ENCODE data around the gene TP73. TPM values are rescaled to one million over a fixed set of nuclear protein-coding genes. Genes with fewer than 3 reads are reported as not detected.
"Not testable (repeated sequence)": the region's sequence is repeated elsewhere in the genome, so short reads cannot be mapped to it uniquely, and the experiment has no call there.

The TP73 gene
- total RNA-seq, 2 donors from 2014 or later: 0.31 TPM; not detected in 1

DNA sequence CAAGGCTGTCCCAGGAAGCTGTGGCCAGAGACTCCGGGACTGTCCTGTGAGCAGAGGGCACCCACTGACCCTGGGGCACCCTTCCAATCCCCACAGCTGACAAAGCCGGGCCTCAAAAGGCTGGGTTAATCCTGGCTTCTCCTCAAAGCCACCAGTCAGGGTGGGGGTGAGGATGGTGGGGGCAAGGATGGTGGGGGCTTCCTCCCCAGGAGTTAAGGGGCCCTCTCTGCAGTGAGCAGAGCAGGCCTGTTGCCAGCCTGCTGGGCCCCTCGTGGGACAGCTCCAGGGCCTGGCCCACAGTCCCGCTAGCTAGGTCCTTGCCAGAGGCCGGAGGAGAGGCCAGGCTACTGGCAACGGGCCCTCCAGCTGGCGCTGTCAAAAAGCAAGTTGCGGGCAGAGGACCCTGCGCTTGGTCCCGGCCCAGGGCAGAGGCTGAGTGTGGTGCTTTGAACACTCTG, 62.0 kb downstream of the TP73 start:
- ATAC-seq (no peak), DNase-seq (no peak)
- H3K4me3 Mint-ChIP-seq: no peak overlapping the region
- no peaks in the 10 kb centered on the region for H3K4me1 Mint-ChIP-seq
- H3K9me3 ChIP-seq (ENCODE audit: control insufficient read depth, low read length, poor library complexity, severe bottlenecking): no peaks in the 10 kb centered on the region
- H3K36me3 Mint-ChIP-seq (ENCODE audit: low read depth): no peaks in the 10 kb centered on the region
- no peak overlapping the region for H3K27ac Mint-ChIP-seq
- H3K27me3 Mint-ChIP-seq: peaks cover 26% of the 10 kb centered on the region

DNA sequence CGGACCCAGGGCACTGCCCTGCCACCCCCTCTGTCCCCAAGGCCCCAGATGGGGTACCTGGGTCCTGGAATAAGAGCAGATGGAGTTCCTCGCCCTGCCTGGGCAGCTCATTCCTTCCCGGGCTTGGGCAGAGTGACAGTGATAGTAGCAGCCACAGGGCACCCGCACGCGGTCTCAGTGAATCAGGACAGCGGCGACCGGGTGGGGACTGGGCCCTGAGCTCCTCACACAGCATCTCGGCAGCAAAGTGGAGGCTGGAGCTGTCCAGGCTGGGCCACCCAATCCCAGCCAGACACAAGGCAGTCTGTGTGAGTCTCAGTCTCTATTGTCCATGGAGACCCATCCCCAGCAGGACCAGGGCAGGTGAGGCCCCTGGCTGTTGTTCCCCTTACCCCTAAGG, 62.5 kb downstream of the TP73 start:
- ATAC-seq (no peak), DNase-seq (no peak)
- peaks cover 26% of the 10 kb centered on the region for H3K27me3 Mint-ChIP-seq
- H3K4me1 Mint-ChIP-seq: no peaks in the 10 kb centered on the region
- H3K36me3 Mint-ChIP-seq (ENCODE audit: low read depth): no peaks in the 10 kb centered on the region
- H3K4me3 Mint-ChIP-seq: no peak overlapping the region
- H3K27ac Mint-ChIP-seq: no peak overlapping the region
- no peaks in the 10 kb centered on the region for H3K9me3 ChIP-seq (ENCODE audit: control insufficient read depth, low read length, poor library complexity, severe bottlenecking)

DNA sequence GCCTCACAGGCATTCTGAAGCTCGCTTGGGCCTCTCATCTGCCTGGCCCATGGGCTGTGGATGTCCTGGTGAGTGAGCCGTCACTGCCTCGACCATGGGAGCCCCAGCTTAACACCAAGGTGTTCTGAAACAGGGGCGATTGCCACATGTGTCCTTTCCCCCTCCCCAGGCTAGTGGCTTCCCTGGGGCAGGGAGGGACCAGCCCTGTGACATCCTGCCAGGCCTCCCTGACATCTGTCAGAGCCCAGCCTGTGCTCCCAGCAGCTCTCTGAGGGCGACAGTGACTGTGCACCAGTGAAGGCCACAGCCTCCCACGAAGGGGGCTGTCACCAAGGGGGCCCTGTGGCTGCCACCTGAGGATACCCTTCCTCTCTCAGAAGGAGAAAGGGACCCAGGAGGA, 64.0 kb downstream of the TP73 start:
- Mint-ChIP-seq H3K27me3 (peaks cover 16% of the 10 kb centered on the region), H3K27ac (no peak overlapping the region), H3K4me1 (no peaks in the 10 kb centered on the region), H3K4me3 (no peak overlapping the region), H3K36me3 (ENCODE audit: low read depth) (no peaks in the 10 kb centered on the region)
- no peaks in the 10 kb centered on the region for H3K9me3 ChIP-seq (ENCODE audit: control insufficient read depth, low read length, poor library complexity, severe bottlenecking)
- DNase-seq: no peak
- ATAC-seq: no peak

DNA sequence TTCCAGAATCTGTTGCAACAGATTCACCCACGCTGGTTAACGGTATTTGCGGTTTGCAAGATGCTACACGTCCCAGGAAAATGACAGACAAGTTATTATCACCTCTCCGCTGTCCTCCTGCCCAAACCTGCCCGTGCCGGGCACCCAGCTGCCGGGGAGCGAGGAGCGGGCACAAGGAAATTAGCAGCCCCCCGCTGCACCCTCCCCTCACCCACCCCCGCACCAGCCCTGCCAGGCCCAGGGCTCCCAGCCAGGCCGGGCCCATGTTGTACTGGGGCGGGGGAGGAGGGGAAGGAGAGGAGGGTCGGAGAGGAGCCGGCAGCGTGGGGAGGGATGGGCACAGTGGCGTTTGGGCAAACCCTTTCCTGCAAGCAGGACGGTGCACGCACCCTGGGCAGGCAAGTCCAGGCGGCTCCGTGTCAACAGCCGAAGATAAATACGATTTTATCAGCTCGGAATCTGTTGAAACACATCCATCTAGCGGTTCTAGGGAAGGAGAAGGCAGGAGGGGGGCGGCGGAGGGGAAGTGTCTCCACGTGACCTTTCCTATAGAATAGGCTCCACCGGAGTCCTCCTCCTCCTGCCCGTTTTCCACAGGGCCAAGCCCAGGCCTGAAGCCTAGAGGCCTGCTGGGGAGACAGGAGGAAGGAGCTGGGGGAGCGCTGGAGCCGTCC, 64.9 kb downstream of the TP73 start:
- no peak overlapping the region for H3K4me3 Mint-ChIP-seq
- no peaks in the 10 kb centered on the region for H3K36me3 Mint-ChIP-seq (ENCODE audit: low read depth)
- H3K27me3 Mint-ChIP-seq: peaks cover 8% of the 10 kb centered on the region
- no peaks in the 10 kb centered on the region for H3K9me3 ChIP-seq (ENCODE audit: control insufficient read depth, low read length, poor library complexity, severe bottlenecking)
- no peaks in the 10 kb centered on the region for H3K4me1 Mint-ChIP-seq
- ATAC-seq (no peak), DNase-seq (no peak)
- H3K27ac Mint-ChIP-seq: no peak overlapping the region

DNA sequence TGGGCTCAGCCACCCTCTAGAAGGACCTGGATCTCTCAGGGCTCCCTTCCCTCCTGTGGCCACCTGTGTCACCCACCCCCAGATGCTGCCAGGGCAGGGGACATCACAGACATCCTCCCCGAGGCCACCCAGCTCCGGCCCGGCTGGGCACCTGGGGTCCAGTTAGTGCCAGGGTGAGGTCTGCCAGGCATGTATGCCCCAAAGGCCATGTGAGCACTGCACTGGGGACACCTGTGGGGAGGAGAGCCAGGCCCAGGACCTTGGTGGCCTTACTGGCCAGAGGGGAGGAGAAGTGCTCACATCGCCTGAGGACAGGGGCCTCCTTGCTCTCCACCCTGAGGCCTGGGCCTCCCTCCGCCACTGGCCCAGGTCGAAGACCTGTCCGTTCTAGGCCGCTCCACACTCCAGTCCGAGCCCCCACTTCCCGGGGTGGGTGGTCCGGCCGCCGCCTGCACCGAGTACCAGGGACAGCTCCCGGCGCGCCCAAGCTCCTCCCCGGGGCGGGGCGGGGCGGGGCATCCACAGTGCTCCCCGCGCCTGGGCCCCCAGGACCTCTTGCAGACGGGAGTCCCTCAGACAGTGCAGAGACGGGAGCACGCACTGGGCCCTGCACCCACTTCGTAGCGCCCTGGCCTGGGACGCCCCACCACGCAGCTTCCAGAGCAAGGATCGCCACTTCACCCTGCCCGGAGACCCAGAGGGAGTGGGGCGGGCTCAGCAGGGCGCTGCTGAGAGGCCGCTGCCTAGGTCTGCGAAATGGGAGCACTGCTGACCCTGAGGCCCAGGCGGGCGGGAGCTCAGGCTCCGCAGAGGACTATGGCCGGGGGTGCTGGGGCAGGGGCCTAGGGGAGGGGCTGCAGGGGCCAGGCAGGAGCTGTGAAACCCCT, 65.6 kb downstream of the TP73 start:
- Mint-ChIP-seq H3K36me3 (ENCODE audit: low read depth) (no peaks in the 10 kb centered on the region), H3K4me3 (no peak overlapping the region), H3K4me1 (no peaks in the 10 kb centered on the region), H3K27ac (no peak overlapping the region), H3K27me3 (peaks cover 5% of the 10 kb centered on the region)
- DNase-seq: no peak
- no peaks in the 10 kb centered on the region for H3K9me3 ChIP-seq (ENCODE audit: control insufficient read depth, low read length, poor library complexity, severe bottlenecking)
- ATAC-seq: no peak

DNA sequence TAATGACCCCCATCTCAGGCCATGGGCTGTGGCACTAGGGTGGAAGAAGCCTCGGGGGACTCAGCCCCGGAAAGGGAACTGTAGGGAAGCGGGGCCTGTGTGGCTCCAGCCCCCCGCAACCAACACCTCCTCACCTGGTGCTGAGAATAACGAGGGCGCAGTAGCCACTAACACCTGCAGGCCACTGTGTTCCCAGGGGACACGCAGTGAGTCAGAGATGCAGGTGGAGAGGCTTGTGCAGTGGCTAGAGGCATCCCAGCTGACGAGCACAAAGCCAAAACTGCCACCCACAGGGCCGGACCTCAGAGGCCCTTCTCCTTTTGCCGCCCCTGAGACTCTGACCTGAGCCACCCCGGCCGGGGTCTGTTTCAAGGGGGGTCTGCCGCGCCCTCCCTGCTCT, 66.4 kb downstream of the TP73 start:
- no peaks in the 10 kb centered on the region for H3K9me3 ChIP-seq (ENCODE audit: control insufficient read depth, low read length, poor library complexity, severe bottlenecking)
- DNase-seq (no peak), ATAC-seq (no peak)
- Mint-ChIP-seq H3K36me3 (ENCODE audit: low read depth) (no peaks in the 10 kb centered on the region), H3K27me3 (peaks cover under 1% of the 10 kb centered on the region), H3K4me3 (no peak overlapping the region), H3K4me1 (no peaks in the 10 kb centered on the region), H3K27ac (no peak overlapping the region)

DNA sequence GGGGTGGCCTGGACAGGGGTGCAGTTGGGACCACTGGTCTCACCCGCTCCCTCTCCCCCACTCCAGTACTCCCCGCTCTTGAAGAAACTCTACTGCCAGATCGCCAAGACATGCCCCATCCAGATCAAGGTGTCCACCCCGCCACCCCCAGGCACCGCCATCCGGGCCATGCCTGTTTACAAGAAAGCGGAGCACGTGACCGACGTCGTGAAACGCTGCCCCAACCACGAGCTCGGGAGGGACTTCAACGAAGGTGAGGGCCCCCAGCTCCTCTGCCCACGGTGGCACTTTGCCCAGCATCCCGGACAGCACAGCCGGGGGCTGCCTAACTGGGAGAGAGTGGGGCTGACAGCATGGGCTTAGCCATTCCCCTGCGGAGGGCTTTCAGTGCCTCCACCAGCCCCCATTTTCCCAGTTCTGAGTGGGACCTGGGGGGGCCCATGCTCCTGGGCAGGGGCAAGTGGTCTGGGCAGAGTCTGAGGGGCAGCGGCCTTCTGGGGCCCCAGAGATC, 69.7 kb downstream of the TP73 start:
- H3K36me3 Mint-ChIP-seq (ENCODE audit: low read depth): no peaks in the 10 kb centered on the region
- H3K27ac Mint-ChIP-seq: no peak overlapping the region
- H3K4me1 Mint-ChIP-seq: peaks cover 2% of the 10 kb centered on the region

DNA sequence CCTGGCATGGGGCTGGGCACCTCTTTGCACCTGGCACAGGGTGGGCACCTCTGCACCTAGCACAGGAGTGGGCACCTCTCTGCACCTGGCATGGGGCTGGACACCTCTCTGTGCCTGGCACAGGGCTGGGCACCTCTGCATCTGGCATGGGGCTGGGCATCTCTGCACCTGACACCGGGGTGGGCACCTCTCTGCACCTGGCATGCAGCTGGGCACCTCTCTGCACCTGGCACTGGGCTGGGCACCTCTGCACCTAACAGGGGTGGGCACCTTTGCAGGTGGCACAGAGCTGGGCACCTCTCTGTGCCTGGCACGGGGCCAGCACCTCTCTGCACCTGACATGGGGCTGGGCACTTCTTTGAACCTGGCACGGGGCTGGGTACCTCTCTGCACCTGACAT, 70.5 kb downstream of the TP73 start:
- DNase-seq: no peak
- no peaks in the 10 kb centered on the region for H3K36me3 Mint-ChIP-seq (ENCODE audit: low read depth)
- H3K27ac Mint-ChIP-seq: no peak overlapping the region

More for the DNA sequence above, 69.7 kb downstream of the TP73 start:
- DNase-seq (no peak), ATAC-seq (no peak)
- Mint-ChIP-seq H3K4me3 (no peak overlapping the region), H3K27me3 (no peaks in the 10 kb centered on the region)
- no peaks in the 10 kb centered on the region for H3K9me3 ChIP-seq (ENCODE audit: control insufficient read depth, low read length, poor library complexity, severe bottlenecking)

DNA sequence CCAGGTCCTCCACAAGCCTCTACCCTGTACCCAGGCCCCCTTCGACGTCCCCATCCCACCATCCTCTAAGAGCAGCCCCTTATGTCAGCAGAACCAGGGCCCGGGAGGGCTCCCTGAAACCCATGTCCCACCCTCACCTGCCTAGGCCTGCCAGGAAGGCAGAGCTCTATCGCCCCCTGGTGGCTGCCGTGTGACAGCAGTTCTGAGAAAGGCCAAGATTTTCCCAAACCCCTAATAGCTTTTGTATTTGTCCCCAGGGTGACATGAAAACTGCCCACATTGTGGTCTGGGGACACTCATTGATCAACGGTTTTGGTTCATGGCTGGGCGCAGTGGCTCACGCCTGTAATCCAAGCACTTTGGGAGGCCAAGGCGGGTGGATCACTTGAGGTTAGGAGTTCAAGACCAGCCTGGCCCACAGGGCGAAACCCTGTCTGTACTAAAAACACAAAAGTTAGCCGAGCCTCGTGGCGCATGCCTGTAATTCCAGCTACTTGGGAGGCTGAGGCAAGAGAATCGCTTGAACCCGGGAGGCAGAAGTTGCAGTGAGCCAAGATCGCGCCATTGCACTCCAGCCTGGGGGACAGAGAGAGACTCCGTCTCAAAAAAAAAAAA, 72.2 kb downstream of the TP73 start:
- peak; percentile 54 to 77 (median 69) for DNase-seq
- not testable (repeated sequence) for H3K9me3 ChIP-seq (ENCODE audit: control insufficient read depth, low read length, poor library complexity, severe bottlenecking); H3K4me3 Mint-ChIP-seq; H3K36me3 Mint-ChIP-seq (ENCODE audit: low read depth); H3K27ac Mint-ChIP-seq; H3K4me1 Mint-ChIP-seq; H3K27me3 Mint-ChIP-seq
- ATAC-seq: peak; percentile 73

More for the DNA sequence above, 70.5 kb downstream of the TP73 start:
- peaks cover 2% of the 10 kb centered on the region for H3K4me1 Mint-ChIP-seq
- ATAC-seq: no peak
- no peaks in the 10 kb centered on the region for H3K27me3 Mint-ChIP-seq
- no peaks in the 10 kb centered on the region for H3K9me3 ChIP-seq (ENCODE audit: control insufficient read depth, low read length, poor library complexity, severe bottlenecking)
- H3K4me3 Mint-ChIP-seq: no peak overlapping the region

DNA sequence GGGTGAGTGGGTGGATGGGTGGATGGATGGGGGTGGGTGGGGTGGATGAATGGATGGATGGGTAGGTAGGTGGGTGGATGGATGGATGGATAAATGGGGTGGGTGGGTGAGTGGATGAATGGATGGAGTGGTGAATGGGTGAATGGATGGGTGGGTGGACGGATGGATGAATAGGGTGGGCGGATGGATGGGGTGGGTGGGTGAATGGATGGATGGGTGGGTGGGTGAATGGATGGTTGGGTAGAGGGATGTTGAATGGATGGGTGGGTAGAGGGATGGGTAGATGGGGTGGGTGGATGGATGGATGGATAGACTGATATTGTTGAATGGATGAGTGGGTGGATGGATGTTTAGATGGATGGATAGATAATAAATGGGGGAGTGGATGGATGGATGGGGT, 73.0 kb downstream of the TP73 start:
- no peaks in the 10 kb centered on the region for H3K9me3 ChIP-seq (ENCODE audit: control insufficient read depth, low read length, poor library complexity, severe bottlenecking)
- peaks cover 2% of the 10 kb centered on the region for H3K4me1 Mint-ChIP-seq
- peaks cover 9% of the 10 kb centered on the region for H3K27me3 Mint-ChIP-seq
- H3K27ac Mint-ChIP-seq: no peak overlapping the region
- no peak for DNase-seq
- no peak for ATAC-seq
- H3K4me3 Mint-ChIP-seq: no peak overlapping the region
- no peaks in the 10 kb centered on the region for H3K36me3 Mint-ChIP-seq (ENCODE audit: low read depth)

DNA sequence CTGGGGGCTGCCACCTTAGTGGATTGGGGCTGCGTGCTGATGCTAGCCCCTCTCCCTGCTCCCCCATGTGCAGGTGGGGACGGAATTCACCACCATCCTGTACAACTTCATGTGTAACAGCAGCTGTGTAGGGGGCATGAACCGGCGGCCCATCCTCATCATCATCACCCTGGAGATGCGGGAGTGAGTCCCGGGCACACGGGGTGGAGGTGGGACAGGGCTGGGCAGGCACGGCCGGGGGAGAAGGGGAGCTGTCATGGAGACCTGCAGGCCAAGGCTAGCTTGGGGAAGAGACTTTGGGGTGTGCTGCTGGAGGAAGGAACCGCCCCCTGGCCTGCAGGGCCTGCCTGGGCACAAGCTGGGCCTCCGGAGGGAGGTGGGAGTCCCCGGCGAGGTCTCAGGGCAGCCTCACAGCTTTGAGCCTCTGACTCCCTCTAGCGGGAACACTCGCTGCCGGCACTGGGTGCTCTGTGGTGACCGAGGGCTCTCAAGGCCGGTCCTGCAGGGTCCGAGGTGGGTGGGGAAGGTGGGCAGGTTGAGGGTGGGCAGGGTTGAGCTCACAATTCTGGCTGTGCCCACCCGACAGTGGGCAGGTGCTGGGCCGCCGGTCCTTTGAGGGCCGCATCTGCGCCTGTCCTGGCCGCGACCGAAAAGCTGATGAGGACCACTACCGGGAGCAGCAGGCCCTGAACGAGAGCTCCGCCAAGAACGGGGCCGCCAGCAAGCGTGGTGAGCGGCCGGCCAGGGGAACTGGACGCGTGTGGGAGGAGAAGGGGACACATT, 74.9 kb downstream of the TP73 start:
- no peak overlapping the region for H3K4me3 Mint-ChIP-seq
- no peaks in the 10 kb centered on the region for H3K36me3 Mint-ChIP-seq (ENCODE audit: low read depth)
- DNase-seq: no peak
- H3K27me3 Mint-ChIP-seq: peaks cover 9% of the 10 kb centered on the region
- H3K9me3 ChIP-seq (ENCODE audit: control insufficient read depth, low read length, poor library complexity, severe bottlenecking): no peaks in the 10 kb centered on the region
- peaks cover 2% of the 10 kb centered on the region for H3K4me1 Mint-ChIP-seq
- no peak overlapping the region for H3K27ac Mint-ChIP-seq
- ATAC-seq: no peak

DNA sequence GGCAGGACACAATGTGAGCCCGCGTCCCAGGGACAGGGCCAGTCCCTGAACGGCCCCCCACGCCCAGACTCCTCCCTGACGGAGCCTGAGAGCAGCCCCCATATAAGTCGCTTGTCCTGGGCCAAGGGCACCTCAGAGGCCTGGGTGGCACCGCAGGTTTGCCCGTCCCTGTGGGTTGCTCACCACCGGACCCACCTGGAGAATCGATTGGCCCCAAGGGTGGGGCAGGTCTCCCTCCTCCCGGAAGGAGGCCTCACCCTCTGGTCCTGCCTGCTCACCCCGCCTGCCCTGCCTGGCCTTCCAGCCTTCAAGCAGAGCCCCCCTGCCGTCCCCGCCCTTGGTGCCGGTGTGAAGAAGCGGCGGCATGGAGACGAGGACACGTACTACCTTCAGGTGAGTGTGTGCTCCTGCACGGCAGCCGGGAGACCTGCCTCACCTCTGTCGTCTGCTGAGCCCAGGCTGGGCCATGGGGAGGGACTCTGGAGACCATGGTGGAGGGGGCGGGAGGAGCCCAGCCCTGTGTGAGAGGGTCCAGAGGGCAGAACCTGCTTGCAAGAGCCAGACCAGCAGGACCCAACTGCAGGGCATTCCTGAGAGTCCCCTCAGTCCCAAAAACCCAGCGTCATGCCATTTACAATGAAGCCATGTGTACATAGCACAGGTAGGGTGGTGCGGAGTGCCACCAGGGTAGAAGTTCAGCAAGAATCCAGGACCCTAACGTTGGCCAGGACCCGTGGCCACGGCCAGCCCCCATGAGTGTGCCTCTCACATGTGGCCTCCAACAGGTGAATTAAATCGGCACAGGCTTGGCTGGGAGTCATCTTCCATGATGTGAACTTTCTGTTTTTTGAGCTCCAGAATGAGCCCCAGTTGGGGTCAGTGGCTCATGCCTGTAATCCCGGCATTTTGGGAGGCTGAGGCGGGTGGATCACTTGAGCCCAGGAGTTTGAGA, 75.8 kb downstream of the TP73 start:
- ATAC-seq (no peak), DNase-seq (no peak)
- Mint-ChIP-seq H3K4me1 (peaks cover 2% of the 10 kb centered on the region), H3K4me3 (no peak overlapping the region), H3K27ac (no peak overlapping the region), H3K27me3 (peaks cover 9% of the 10 kb centered on the region), H3K36me3 (ENCODE audit: low read depth) (no peaks in the 10 kb centered on the region)
- H3K9me3 ChIP-seq (ENCODE audit: control insufficient read depth, low read length, poor library complexity, severe bottlenecking): no peaks in the 10 kb centered on the region
